Trophoblast cell (in vitro differentiated cells and primary cell): ENCODE results near the gene RBM26.
A peak's percentile ranks its signal among the peaks of the same experiment; 100 is the strongest.

Source experiments
- DNase-seq, 2 donors: peaks; one replicate each; pipeline ENCODE4 v3.0.0-alpha.2; 2016
- H2AFZ ChIP-seq: 2 replicates; pipeline ENCODE4 v1.6.1; 2013; ENCODE audit warnings: low read length, moderate library complexity, mild to moderate bottlenecking; ENCODE audit not compliant: insufficient read depth, poor library complexity
- H2AK5ac ChIP-seq: 2 replicates; pipeline ENCODE4 v1.6.1; 2013; ENCODE audit warnings: mild to moderate bottlenecking, low read length
- H2BK120ac ChIP-seq: 2 replicates; pipeline ENCODE4 v1.6.1; 2013; ENCODE audit warnings: low read length, mild to moderate bottlenecking, moderate library complexity; ENCODE audit not compliant: insufficient read depth, poor library complexity
- H2BK12ac ChIP-seq: 2 replicates; pipeline ENCODE4 v1.6.1; 2013; ENCODE audit warnings: mild to moderate bottlenecking, low read length, moderate library complexity
- H2BK5ac ChIP-seq: 2 replicates; pipeline ENCODE4 v1.6.1; 2013; ENCODE audit warnings: low read length, low read depth, moderate library complexity, mild to moderate bottlenecking; ENCODE audit not compliant: poor library complexity
- H3K14ac ChIP-seq: 2 replicates; pipeline ENCODE4 v1.6.1; 2013; ENCODE audit warnings: mild to moderate bottlenecking, low read length
- H3K18ac ChIP-seq: 2 replicates; pipeline ENCODE4 v1.6.1; 2013; ENCODE audit warnings: mild to moderate bottlenecking, low read length
- H3K23ac ChIP-seq: 2 replicates; pipeline ENCODE4 v1.6.1; 2013; ENCODE audit warnings: low read length
- H3K27ac ChIP-seq: 2 replicates; pipeline ENCODE4 v1.5.1; 2013; ENCODE audit warnings: low read depth, mild to moderate bottlenecking, inconsistent platforms, low read length, moderate library complexity
- H3K27me3 ChIP-seq: 2 replicates; pipeline ENCODE4 v1.6.1; 2013; ENCODE audit warnings: inconsistent platforms, mild to moderate bottlenecking, low read length, moderate library complexity; ENCODE audit not compliant: insufficient read depth
- H3K36me3 ChIP-seq, 2 experiments: 1 replicate in 1 of 2; 2 replicates in 1 of 2; pipeline ENCODE4 v1.6.1; 2013; ENCODE audit warnings: low read length in 2 of 2, mild to moderate bottlenecking in 2 of 2, moderate library complexity in 1 of 2; ENCODE audit not compliant: insufficient read depth in 2 of 2, control insufficient read depth in 1 of 2
- H3K4ac ChIP-seq: 2 replicates; pipeline ENCODE4 v1.6.1; 2013; ENCODE audit warnings: low read depth, mild to moderate bottlenecking, low read length, moderate library complexity
- H3K4me1 ChIP-seq, 2 experiments: 1 replicate in 1 of 2; 2 replicates in 1 of 2; pipeline ENCODE4 v1.6.1; 2013; ENCODE audit warnings: low read length in 2 of 2, mild to moderate bottlenecking in 2 of 2, moderate library complexity in 1 of 2; ENCODE audit not compliant: insufficient read depth in 2 of 2, control insufficient read depth in 1 of 2
- H3K4me2 ChIP-seq: 2 replicates; pipeline ENCODE4 v1.6.1; 2013; ENCODE audit warnings: inconsistent platforms, mild to moderate bottlenecking, low read length, moderate library complexity
- H3K4me3 ChIP-seq: 2 replicates; pipeline ENCODE4 v1.5.1; 2013; ENCODE audit warnings: mild to moderate bottlenecking, low read depth, low read length, inconsistent platforms
- H3K79me1 ChIP-seq: one replicate; pipeline ENCODE4 v1.6.1; 2013; ENCODE audit warnings: low read length
- H3K79me2 ChIP-seq: 2 replicates; pipeline ENCODE4 v1.6.1; 2013; ENCODE audit warnings: low read length, mild to moderate bottlenecking; ENCODE audit not compliant: control insufficient read depth, insufficient read depth, poor library complexity
- H3K9ac ChIP-seq: 2 replicates; pipeline ENCODE4 v1.6.1; 2013; ENCODE audit warnings: mild to moderate bottlenecking, low read length
- H3K9me3 ChIP-seq: 2 replicates; pipeline ENCODE4 v1.6.1; 2013; ENCODE audit warnings: low read depth, mild to moderate bottlenecking, control low read depth, inconsistent platforms, low read length; ENCODE audit not compliant: insufficient read depth
- H4K12ac ChIP-seq: 2 replicates; pipeline ENCODE4 v1.6.1; 2013; ENCODE audit warnings: low read depth, mild to moderate bottlenecking, low read length, moderate library complexity
- H4K8ac ChIP-seq: 2 replicates; pipeline ENCODE4 v1.6.1; 2013; ENCODE audit warnings: low read depth, mild to moderate bottlenecking, low read length, moderate library complexity
- H4K91ac ChIP-seq: one replicate; pipeline ENCODE4 v1.6.1; 2013; ENCODE audit warnings: low read depth, mild to moderate bottlenecking, low read length, moderate library complexity
- WGBS: extraction: QIAGEN DNeasy Blood & Tissue Kit; methylation state at CpG from one replicate; pipeline ENCODE4 v1.1.7; 2013; ENCODE audit warnings: missing lambda C conversion rate; ENCODE audit not compliant: insufficient read length, insufficient coverage; ENCODE audit errors: extremely low coverage; 5-methylcytosine and 5-hydroxymethylcytosine counted together

The RBM26 gene

DNA sequence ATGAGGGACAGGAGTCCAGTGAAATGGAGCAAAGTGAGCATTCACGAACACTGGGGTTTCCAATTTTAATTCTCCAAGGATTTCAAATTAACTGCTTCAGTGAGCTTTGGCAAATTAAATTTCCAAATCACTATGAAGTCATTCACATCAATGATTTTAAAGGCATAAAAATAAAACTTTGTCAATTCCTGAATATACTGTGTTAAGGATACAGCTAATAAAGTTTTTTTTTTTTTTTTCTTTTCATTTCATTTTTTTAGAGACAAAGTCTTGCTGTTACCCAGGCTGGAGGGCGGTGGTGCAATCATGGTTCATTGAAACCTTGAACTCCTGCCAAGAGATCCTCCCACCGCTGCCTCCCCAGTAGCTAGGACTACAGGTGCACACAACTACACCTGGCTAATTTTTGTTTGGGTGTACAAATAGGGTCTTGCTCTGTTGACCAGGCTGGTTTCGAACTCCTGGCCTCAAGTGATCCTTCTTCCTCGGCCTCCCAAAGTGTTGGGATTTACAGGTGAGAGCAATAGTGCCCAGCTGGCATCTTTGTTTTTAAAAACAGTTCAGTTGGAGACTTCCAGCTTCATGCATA, 21.9 kb downstream of the RBM26 start:
- H4K8ac ChIP-seq: no peak overlapping the region
- no peak overlapping the region for H3K9ac ChIP-seq
- peaks cover 0 to 3% of the 10 kb centered on the region in 2 experiments for H3K4me1 ChIP-seq
- H3K79me1 ChIP-seq: no peaks in the 10 kb centered on the region
- peak overlapping the region; percentile 27 for H3K27ac ChIP-seq
- no peaks in the 10 kb centered on the region for H3K27me3 ChIP-seq
- H3K36me3 ChIP-seq: peaks cover 0 to 2% of the 10 kb centered on the region in 2 experiments
- peaks cover 5% of the 10 kb centered on the region for H3K79me2 ChIP-seq
- peak overlapping the region; percentile 52 for H3K4ac ChIP-seq
- no peak overlapping the region for H3K18ac ChIP-seq
- H3K4me2 ChIP-seq: no peak overlapping the region
- H3K4me3 ChIP-seq: no peak overlapping the region
- H2AFZ ChIP-seq: no peak overlapping the region
- H3K23ac ChIP-seq: no peak overlapping the region
- no peaks in the 10 kb centered on the region for H3K9me3 ChIP-seq
- no peak overlapping the region for H2BK120ac ChIP-seq
- H2BK12ac ChIP-seq: no peak overlapping the region
- no CpG with 5 or more reads among the region's 5 CpGs for WGBS
- H4K12ac ChIP-seq: no peak overlapping the region
- no peak overlapping the region for H3K14ac ChIP-seq
- DNase-seq: no peak
- no peak overlapping the region for H4K91ac ChIP-seq
- no peak overlapping the region for H2BK5ac ChIP-seq
- H2AK5ac ChIP-seq: no peak overlapping the region

DNA sequence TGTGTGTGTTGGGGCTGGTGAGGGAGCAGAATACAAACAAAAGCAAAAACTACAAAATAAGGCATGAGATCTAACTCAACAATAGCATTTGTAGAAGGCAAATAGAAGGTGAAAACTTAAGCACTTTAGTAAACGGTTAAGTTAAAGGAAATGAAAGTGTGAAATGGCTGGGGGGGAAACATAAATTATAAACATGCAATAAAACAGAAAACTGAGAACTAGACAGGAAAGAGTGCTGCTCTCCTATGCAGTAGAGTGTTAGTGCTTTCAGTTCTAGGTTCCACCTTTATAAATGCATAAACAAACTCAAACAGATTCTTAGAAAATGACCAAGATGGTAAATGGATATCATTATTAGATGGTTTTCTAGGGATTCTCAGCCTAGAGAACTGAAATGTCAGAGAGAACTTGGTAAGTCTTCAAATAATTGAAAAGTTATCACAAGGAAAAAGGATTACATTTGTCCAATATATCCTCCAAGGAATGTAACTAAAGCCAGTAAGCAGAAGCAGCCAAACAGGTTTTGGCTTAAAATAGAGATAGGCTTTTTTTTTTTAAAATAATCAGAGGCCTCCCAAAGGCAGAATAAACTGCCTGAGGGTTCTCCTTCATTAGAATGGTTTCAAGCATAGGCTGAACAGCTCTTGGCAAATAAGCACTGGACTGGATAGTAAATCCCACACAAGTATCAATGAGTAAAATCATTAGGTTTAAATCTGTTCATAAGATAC, 23.3 kb downstream of the RBM26 start:
- H3K79me2 ChIP-seq: peaks cover 3% of the 10 kb centered on the region
- H2BK5ac ChIP-seq: no peak overlapping the region
- no peak overlapping the region for H3K4ac ChIP-seq
- H3K79me1 ChIP-seq: no peaks in the 10 kb centered on the region
- H4K91ac ChIP-seq: no peak overlapping the region
- no peak overlapping the region for H3K23ac ChIP-seq
- peak; percentile 31 to 87 for DNase-seq
- no peak overlapping the region for H3K27ac ChIP-seq
- no peak overlapping the region for H2AFZ ChIP-seq
- no peak overlapping the region for H3K4me2 ChIP-seq
- H2BK12ac ChIP-seq: no peak overlapping the region
- no peak overlapping the region for H3K9ac ChIP-seq
- H3K4me3 ChIP-seq: no peak overlapping the region
- H3K18ac ChIP-seq: no peak overlapping the region
- no peaks in the 10 kb centered on the region for H3K9me3 ChIP-seq
- no peak overlapping the region for H4K12ac ChIP-seq
- H2BK120ac ChIP-seq: no peak overlapping the region
- H3K27me3 ChIP-seq: no peaks in the 10 kb centered on the region
- peaks cover 0 to 3% of the 10 kb centered on the region in 2 experiments for H3K4me1 ChIP-seq
- H2AK5ac ChIP-seq: no peak overlapping the region
- H3K36me3 ChIP-seq: peaks cover 2 to 4% of the 10 kb centered on the region in 2 experiments
- H4K8ac ChIP-seq: no peak overlapping the region
- no peak overlapping the region for H3K14ac ChIP-seq
- WGBS: no CpG with 5 or more reads among the region's 1 CpG

DNA sequence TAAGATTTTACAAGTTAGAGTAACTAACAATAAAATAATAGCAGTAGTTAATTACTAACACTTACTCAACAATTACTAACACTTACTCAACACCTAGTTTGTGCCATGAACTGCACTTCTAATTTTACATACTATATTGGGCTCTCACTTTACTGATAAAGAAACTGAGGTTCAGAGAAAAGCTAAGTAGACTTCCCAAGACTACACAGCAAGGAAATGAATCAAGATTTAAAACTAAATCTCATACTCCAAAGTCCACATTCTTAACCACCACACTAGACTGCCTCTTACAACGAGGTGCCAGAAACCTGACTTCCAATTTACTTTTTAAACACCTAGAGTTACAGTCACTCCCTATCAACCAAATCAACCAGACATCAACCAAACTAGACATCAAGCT, 25.1 kb downstream of the RBM26 start:
- H2AK5ac ChIP-seq: no peak overlapping the region
- H3K79me2 ChIP-seq: peaks cover 3% of the 10 kb centered on the region
- no peak overlapping the region for H3K18ac ChIP-seq
- no peak overlapping the region for H3K4me3 ChIP-seq
- H3K27ac ChIP-seq: no peak overlapping the region
- no peak overlapping the region for H3K4ac ChIP-seq
- H2AFZ ChIP-seq: no peak overlapping the region
- no peak for DNase-seq
- no peaks in the 10 kb centered on the region for H3K79me1 ChIP-seq
- no peaks in the 10 kb centered on the region for H3K9me3 ChIP-seq
- H3K4me1 ChIP-seq: peaks cover 0 to 3% of the 10 kb centered on the region in 2 experiments
- no CpG with 5 or more reads among the region's 1 CpG for WGBS
- no peak overlapping the region for H2BK5ac ChIP-seq
- no peak overlapping the region for H4K8ac ChIP-seq
- no peak overlapping the region for H4K91ac ChIP-seq
- H3K14ac ChIP-seq: no peak overlapping the region
- no peak overlapping the region for H2BK120ac ChIP-seq
- H3K36me3 ChIP-seq: peaks cover 11 to 13% of the 10 kb centered on the region in 2 experiments
- H2BK12ac ChIP-seq: no peak overlapping the region
- H3K9ac ChIP-seq: no peak overlapping the region
- H3K23ac ChIP-seq: no peak overlapping the region
- no peak overlapping the region for H4K12ac ChIP-seq
- no peaks in the 10 kb centered on the region for H3K27me3 ChIP-seq
- no peak overlapping the region for H3K4me2 ChIP-seq

DNA sequence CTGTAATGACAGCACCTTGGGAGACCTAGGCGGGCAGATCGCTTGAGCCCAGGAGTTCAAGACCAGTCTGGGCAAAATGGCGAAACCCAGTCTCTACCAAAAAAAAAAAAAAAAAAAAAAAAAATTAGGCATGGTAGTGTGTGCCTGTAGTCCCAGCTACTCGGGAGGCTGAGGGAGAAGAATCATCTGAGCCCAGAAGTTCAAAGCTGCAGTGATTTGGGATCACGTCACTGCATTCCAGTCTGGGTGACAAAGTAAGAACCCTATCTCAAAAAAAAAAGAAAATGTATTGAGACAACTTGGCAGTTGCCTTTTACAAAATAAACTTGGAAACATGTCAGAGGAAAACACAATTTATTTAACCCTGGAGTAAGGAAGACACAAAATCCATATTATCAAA, 26.8 kb downstream of the RBM26 start:
- Histone ChIP-seq H3K27me3 (no peaks in the 10 kb centered on the region), H3K9ac (no peak overlapping the region), H3K18ac (no peak overlapping the region), H3K79me2 (peaks cover 2% of the 10 kb centered on the region), H2BK12ac (no peak overlapping the region), H3K9me3 (no peaks in the 10 kb centered on the region), H3K23ac (no peak overlapping the region), H4K8ac (no peak overlapping the region), H2BK120ac (no peak overlapping the region), H3K4me2 (no peak overlapping the region), H4K91ac (no peak overlapping the region), H3K79me1 (no peaks in the 10 kb centered on the region), H2BK5ac (no peak overlapping the region), H4K12ac (no peak overlapping the region), H2AFZ (no peak overlapping the region), H3K27ac (no peak overlapping the region), H3K4ac (no peak overlapping the region), H3K4me3 (no peak overlapping the region), H3K4me1 (peaks cover 0 to 2% of the 10 kb centered on the region in 2 experiments), H3K14ac (no peak overlapping the region), H2AK5ac (no peak overlapping the region), H3K36me3 (peaks cover 14 to 16% of the 10 kb centered on the region in 2 experiments)
- DNase-seq: peak in 1 of 2 donors; percentile 34
- no CpG with 5 or more reads among the region's 5 CpGs for WGBS
